GM19452 (cell line): ENCODE measurements around the gene COQ9.
"Not testable (repeated sequence)": the region's sequence is repeated elsewhere in the genome, so short reads cannot be mapped to it uniquely, and the experiment has no call there.

Source experiments
- ATAC-seq: cut with Tn5 transposase; IDR thresholded peaks from one replicate; pipeline ENCODE4 v1.9.1; 2021; ENCODE audit not compliant: unreplicated experiment

The COQ9 gene

GRCh38 chr16:57447186-57447962 lies at the start of gene COQ9, which contains the start of gene CIAPIN1:
TSS of gene COQ9 (plus strand) at chr16:57447479. CDS start at chr16:57447506, 27 bp downstream.
TSS of gene CIAPIN1 (minus strand) at chr16:57447385. CDS start at chr16:57440928, 6,457 bp downstream.
- ATAC-seq = peak; percentile 99

GRCh38 chr16:57397493-57397892 lies 49.8 kb upstream of the COQ9 start:
- ATAC-seq = not testable (repeated sequence)

- no peak for ATAC-seq
Observed at GRCh38 chr16:57401943-57402640, 45.2 kb upstream of the COQ9 start.

- no peak for ATAC-seq
Observed at GRCh38 chr16:57403965-57404817, 43.1 kb upstream of the COQ9 start, which contains the start of gene CCL17. TSS of gene CCL17 (plus strand) at chr16:57404767. CDS start at chr16:57413933, 9,166 bp downstream.

- no peak for ATAC-seq
Observed at GRCh38 chr16:57405097-57405496, 42.2 kb upstream of the COQ9 start.

GRCh38 chr16:57406881-57407280 lies 40.4 kb upstream of the COQ9 start:
- ATAC-seq = no peak

DNA sequence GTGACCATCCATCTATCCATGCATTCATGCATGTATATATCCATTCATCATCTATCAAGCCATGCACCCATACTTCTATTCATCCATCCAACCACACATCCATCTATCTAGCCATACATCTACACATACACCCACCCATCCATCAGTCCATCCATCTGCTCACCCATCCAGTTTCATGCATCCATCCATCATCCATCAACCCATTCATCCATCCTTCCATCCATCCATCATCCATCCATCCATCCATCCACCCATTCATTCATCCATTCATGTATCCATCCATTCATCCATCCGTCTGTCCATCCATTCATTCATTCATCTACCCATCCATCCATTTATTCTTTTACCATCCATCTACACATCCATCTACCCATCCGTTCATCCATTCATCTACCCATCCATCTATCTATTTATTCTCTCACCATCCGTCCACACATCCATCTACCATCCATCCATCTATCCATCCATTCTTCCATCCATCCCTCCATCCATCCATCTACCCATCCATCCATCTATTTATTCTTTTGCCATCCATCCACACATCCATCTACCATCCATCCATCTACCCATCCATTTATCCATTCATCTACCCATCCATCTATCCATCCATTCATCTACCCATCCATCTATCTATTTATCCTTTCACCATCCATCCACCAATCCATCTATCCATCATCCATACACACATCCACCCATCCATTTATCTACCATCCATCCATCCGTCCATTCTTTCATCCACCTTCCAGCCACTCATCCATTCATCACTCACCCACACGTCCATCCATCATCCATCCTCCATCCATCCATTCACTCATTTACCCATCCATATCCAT lies 39.5 kb upstream of the COQ9 start:
- ATAC-seq = no peak

DNA sequence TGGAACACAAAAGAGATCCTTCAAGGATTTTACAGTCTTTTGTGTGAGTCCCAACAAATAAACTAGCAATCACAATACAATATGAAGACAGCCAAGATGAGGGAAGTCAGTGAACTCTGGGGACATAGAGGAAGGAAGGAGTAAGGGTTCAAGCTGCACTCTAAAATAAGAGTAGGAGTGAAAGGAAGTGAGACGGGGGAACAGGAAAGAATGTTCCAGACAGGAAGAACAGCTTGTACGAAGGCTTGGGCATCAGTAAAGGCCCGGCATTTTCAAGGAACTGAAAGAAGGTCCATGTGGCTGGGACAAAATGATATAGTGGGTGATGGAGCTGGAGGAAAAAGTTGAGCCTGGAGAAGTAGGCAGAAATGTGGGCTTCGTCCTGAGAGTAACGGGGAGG lies 38.2 kb upstream of the COQ9 start:
- no peak for ATAC-seq

- ATAC-seq = no peak
Observed at GRCh38 chr16:57409870-57410587, 37.2 kb upstream of the COQ9 start.

- ATAC-seq = no peak
Observed at GRCh38 chr16:57411362-57411976, 35.8 kb upstream of the COQ9 start.

- no peak for ATAC-seq
Observed at GRCh38 chr16:57412584-57412983, 34.7 kb upstream of the COQ9 start.

DNA sequence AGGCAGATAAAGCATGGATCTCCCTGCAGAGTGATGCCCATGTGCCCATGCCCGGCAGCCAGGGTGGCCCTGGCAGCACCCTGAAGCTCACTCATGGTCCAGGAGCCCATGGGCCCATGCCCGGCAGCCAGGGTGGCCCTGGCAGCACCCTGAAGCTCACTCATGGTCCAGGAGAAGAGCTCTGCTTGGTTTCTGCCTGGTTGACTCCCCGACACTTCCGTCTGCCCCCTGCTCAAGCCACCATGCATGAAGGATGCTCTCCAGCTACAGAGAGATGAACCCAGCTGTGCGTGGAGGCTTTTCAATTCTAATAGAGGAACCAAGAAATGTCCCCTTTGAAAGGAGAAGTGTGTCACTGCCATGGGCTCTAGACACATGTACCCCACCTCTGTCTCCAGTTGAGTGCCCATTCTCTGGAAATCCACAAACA lies 34.0 kb upstream of the COQ9 start:
- ATAC-seq = peak; percentile 68

DNA sequence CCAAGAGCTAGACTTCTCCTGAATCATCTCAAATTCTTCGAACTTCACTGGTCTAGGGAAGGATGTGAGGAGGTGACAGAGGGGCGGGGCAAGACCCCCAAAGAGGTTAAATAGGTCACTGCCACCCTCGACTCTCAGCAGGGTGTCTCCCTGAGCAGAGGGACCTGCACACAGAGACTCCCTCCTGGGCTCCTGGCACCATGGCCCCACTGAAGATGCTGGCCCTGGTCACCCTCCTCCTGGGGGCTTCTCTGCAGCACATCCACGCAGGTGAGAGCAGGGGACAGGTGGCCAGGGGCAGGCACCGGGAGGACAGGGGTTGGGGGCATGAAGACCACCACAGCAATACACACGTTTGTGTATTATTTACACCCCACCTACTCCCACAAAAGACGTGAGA lies 33.5 kb upstream of the COQ9 start:
- ATAC-seq = no peak

- ATAC-seq = no peak
Observed at GRCh38 chr16:57416084-57416483, 31.2 kb upstream of the COQ9 start.

DNA sequence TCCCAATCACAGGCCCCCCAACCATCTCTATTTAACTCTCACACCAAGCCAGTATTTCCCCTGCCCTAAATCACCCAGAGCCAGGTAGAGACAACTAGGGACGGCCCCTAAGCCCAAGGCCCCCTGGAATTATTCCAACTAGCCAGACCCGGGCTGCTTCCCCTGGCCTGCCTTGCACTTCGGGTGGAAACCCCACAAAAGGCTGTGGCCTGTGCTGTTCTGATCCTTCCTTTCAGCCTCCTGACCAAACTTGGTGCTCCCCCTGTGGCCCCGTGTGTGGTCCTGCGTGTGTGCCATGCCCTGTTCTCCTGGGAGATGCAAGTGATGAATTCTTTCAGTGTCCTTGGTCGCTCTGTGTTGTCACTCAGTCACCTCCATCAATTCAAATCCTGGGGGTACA lies 27.8 kb upstream of the COQ9 start:
- ATAC-seq = no peak

- ATAC-seq = no peak
Observed at GRCh38 chr16:57422026-57422944, 25.0 kb upstream of the COQ9 start.

DNA sequence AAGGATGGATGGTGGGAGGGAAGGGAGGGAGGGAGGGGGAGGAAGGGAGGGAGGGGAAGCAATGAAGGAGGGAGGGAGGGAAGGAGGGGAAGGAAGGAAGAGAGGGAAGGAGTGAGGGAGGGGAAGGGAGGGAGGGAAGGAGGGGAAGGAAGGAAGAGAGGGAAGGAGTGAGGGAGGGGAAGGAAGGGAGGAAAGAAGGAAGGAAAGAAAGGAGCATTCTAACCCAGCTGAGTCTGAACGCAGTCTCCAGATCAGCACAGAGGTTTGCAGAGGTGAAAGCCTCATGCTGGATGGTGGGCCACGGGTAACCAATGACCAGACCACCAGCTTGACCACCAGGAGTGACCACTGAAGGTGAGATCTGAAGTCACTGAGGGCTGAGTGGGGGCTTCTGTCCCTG lies 24.1 kb upstream of the COQ9 start:
- ATAC-seq = no peak

DNA sequence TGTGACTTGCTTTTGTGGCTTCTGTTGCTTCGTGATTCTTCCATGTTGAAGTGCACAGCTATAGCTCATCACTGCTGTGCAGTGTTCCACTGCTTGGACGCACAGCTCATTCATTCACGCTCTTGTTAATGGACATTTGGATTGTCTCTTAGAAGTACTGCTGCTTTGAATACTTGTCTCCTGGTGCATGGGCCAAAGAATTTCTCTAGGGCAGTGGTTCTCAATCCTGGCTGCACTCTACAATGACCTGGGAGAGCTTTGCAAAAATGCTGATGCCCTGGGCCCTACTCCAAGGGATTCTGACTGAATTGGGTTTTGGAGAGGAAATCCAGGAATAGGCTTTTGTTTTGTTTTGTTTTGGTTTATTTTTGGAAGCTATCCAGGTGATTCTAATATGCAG lies 22.7 kb upstream of the COQ9 start:
- ATAC-seq = no peak
